H1 (cell line): ENCODE results near the gene ZNF471. TPM values are rescaled to one million over a fixed set of nuclear protein-coding genes. Genes with fewer than 3 reads are reported as not detected.

Source experiments
- POU5F1 ChIP-seq: IDR thresholded peaks from 2 replicates; pipeline ENCODE4 v1.6.1; 2011; ENCODE audit warnings: low read depth, mild to moderate bottlenecking, low read length, moderate library complexity
- SIRT6 ChIP-seq: IDR thresholded peaks from one replicate; pipeline ENCODE4 v1.7.1; 2012; ENCODE audit warnings: low read length, inconsistent platforms
- polyA plus RNA-seq, 7 experiments: library from polyadenylated mRNA; depleted of rRNA in 3 of 7; stranded (reverse) in 5 of 7; unstranded in 2 of 7; fragments of >200 nt in 5 of 7; fragments of 200-250 nt in 2 of 7; gene quantifications; 1 replicate in 5 of 7; 2 replicates in 1 of 7; 4 replicates in 1 of 7; pipeline versions ENCODE4 v1.2.1 to v1.2.3, GENCODE V29; 2011 to 2013; ENCODE audit warnings: missing spikeins in 2 of 7, mixed read lengths in 2 of 7
- total RNA-seq: library from RNA; stranded (reverse); fragmentation: NEBNext Ultra II Directional; extraction: Animal tissue kit (Norgen Biotek cat#: 25700); gene quantifications from 2 replicates; pipeline ENCODE4 v1.2.1, GENCODE V29; 2021
- TF ChIP-seq, protein P1 (sequence below): IDR thresholded peaks from 2 replicates; pipeline ENCODE4 v1.6.1; 2011; ENCODE audit warnings: low read length, improper control_type of control experiment

ZNF471 gene
- total and polyA plus RNA-seq, 2 of the 8 experiments (the other 6 are each of a cell fraction or from before 2014, with no cell fraction given): 0.73 to 0.74 TPM

DNA sequence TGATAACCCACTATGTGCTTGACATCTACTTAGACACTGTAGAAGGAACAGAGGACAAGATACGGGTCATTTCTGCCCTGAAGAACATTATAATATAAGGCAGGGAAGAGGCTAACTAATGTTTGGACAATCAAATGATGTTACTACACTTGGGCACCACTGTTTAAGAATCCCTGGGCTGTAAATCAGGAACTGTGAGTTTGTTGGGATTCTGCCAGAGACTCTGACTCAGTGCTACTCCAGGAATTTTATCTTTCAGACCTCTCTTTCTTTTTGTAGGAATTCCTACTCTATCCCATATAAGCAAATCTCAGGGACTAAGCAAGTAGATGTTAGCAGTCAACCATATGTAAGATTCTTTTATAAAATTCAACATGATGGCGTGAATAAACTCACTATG is 3.1 kb upstream of the ZNF471 start (continued):
- TF ChIP-seq, protein P1, sequence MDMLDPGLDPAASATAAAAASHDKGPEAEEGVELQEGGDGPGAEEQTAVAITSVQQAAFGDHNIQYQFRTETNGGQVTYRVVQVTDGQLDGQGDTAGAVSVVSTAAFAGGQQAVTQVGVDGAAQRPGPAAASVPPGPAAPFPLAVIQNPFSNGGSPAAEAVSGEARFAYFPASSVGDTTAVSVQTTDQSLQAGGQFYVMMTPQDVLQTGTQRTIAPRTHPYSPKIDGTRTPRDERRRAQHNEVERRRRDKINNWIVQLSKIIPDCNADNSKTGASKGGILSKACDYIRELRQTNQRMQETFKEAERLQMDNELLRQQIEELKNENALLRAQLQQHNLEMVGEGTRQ: no peak
- TF ChIP-seq POU5F1 (no peak), SIRT6 (no peak)
